K562 (cell line): ENCODE data around the gene CDK5R2. TPM values are rescaled to one million over a fixed set of nuclear protein-coding genes. Genes with fewer than 3 reads are reported as not detected.

ENCODE experiments used
- RAD21 ChIP-seq, 2 experiments: fragments of 250-450 bp in 1 of 2; fragments of 450-650 bp in 1 of 2; sonication (Bioruptor Pico) in 1 of 2; formaldehyde crosslinking in 1 of 2; IDR thresholded peaks in 1 of 2; conservative IDR thresholded peaks in 1 of 2; 2 replicates each; pipeline versions ENCODE4 v1.4.0 to v1.8.0; 2020 to 2022; ENCODE audit warnings: mild to moderate bottlenecking in 2 of 2, moderate library complexity in 1 of 2
- REST ChIP-seq, 2 experiments: fragments of 450-650 bp; formaldehyde crosslinking in 1 of 2; IDR thresholded peaks; 2 replicates each; pipeline versions ENCODE4 v1.4.0 to v1.6.1; 2014 to 2020; ENCODE audit warnings: mild to moderate bottlenecking in 2 of 2, borderline replicate concordance in 1 of 2, low read depth in 1 of 2
- polyA plus RNA-seq, 8 experiments: library from polyadenylated mRNA; depleted of rRNA in 4 of 8; stranded (reverse) in 5 of 8; unstranded in 3 of 8; fragments of >200 nt; fragmentation: Nextera tagmentation in 2 of 8; fragmentation: Illumina TruSeq in 1 of 8; extraction: Ambion mirVana in 2 of 8; extraction: Trizol in 1 of 8; gene quantifications; 2 replicates each; pipeline versions ENCODE4 v1.2.1 to v1.2.3, GENCODE V29; 2011 to 2014; ENCODE audit warnings: inconsistent platforms in 1 of 8, missing spikeins in 1 of 8
- total RNA-seq, 7 experiments: library from RNA; depleted of rRNA in 6 of 7; stranded (reverse); fragments of >200 nt in 6 of 7; fragmentation: Illumina TruSeq in 2 of 7; extraction: Trizol in 2 of 7; gene quantifications; 2 replicates each; pipeline versions ENCODE4 v1.2.1 to v1.2.3, GENCODE V29; 2011 to 2021; ENCODE audit warnings: low replicate concordance in 1 of 7
- TF ChIP-seq, protein P1 (sequence below): fragments of 450-650 bp; IDR thresholded peaks from 2 replicates; pipeline ENCODE4 v1.6.1; 2016

Gene CDK5R2
- total and polyA plus RNA-seq, 9 of the 15 experiments (the other 6 are each of a cell fraction or from before 2014, with no cell fraction given) = 0.09 TPM; not detected in 8

- TF ChIP-seq REST (IDR thresholded peaks at IDR 0.05; ENCODE audit: borderline replicate concordance) (peak; percentile 23; the same call in 1 of the 2 replicates), REST (CRISPR knock-in tag; IDR thresholded peaks at IDR 0.05; ENCODE audit: low read depth) (no peak), RAD21 (CRISPR knock-in tag; conservative IDR thresholded peaks at IDR 0.05 in 1 of 2, IDR thresholded peaks at IDR 0.05 in 1 of 2) (peak; percentile 44 to 58)
- TF ChIP-seq, protein P1, sequence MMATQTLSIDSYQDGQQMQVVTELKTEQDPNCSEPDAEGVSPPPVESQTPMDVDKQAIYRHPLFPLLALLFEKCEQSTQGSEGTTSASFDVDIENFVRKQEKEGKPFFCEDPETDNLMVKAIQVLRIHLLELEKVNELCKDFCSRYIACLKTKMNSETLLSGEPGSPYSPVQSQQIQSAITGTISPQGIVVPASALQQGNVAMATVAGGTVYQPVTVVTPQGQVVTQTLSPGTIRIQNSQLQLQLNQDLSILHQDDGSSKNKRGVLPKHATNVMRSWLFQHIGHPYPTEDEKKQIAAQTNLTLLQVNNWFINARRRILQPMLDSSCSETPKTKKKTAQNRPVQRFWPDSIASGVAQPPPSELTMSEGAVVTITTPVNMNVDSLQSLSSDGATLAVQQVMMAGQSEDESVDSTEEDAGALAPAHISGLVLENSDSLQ = peak; percentile 63
Observed at GRCh38 chr2:218975060-218975777, 15.8 kb downstream of the CDK5R2 start (continued).
